ENCODE data around the gene CD59.

DNA sequence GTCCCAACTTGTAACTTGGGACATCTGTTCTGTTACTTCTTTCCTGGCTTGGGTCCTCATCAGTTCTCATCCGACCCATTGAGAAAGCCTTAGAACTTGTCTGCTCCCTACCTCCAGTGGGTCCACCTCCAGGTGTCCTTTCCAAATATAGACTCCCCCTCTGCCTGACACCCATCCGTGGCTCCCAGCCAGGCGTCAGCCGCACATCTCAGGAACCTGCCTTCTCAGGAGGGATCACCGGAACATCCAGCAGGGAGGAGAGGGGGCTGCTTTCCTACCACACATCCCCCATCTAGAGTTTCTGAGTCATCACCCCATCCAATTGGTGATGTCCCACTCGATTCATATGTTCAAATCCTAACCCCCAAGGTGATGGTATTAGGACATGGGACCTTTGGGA is 72.1 kb downstream of the CD59 start:
- no peak for TF ChIP-seq POLR2AphosphoS5 (IDR thresholded peaks at IDR 0.05; ENCODE audit: low read depth)
- TF ChIP-seq, protein P1, sequence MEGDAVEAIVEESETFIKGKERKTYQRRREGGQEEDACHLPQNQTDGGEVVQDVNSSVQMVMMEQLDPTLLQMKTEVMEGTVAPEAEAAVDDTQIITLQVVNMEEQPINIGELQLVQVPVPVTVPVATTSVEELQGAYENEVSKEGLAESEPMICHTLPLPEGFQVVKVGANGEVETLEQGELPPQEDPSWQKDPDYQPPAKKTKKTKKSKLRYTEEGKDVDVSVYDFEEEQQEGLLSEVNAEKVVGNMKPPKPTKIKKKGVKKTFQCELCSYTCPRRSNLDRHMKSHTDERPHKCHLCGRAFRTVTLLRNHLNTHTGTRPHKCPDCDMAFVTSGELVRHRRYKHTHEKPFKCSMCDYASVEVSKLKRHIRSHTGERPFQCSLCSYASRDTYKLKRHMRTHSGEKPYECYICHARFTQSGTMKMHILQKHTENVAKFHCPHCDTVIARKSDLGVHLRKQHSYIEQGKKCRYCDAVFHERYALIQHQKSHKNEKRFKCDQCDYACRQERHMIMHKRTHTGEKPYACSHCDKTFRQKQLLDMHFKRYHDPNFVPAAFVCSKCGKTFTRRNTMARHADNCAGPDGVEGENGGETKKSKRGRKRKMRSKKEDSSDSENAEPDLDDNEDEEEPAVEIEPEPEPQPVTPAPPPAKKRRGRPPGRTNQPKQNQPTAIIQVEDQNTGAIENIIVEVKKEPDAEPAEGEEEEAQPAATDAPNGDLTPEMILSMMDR (IDR thresholded peaks at IDR 0.05; ENCODE audit: insufficient read depth, low read length) = no peak
